Measurements from ENCODE around the gene PRF1. TPM values are rescaled to one million over a fixed set of nuclear protein-coding genes. Genes with fewer than 3 reads are reported as not detected.

Gene PRF1
- total RNA-seq, 2 donors from 2014 or later, result 16.5 to 18.0 TPM

DNA sequence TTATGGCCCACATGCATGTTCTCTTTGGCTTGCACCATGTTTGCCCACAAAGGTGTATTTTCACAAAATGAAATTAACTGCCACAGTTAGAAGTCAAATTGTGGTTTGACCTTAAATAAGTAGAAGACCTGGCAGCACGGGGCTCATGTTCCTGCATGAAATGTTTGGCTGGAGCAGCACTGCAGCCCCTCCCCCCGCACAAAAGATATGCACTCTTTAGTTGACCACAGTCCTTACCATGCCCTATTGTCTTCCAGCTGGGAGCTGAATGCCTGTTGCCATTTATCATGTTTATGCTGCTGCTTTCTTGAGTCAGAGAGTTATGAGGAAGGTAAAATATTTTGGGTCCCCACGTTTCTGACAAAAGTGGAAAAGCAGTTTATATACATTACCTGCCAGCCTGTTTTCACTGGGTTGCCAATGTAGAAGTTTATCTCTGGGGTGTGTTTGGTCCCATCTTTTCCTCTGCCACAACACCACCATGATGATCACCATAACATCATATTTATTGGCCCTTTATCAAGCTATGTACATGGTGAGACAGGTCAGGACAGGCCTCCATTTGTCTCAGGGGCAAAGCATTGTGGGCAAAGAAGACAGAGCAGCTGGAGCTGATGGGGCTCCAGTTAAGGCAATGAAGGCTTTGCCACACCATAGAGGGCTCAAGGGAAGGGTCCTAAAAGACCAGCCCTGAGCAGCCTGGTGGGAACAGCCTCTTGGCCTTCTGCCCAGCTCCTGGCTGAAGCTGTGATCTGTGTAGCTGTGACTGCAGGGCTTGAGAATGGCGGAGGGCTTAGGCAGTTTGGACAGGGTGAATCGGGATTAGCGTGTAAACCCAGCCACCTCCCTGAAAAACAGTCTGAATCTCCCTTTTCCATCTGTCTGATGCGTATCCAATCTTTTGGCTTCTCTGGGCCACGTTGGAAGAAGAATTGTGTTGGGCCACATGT lies 5.4 kb downstream of the PRF1 start:
- ATAC-seq (no peak), DNase-seq (no peak)
- Mint-ChIP-seq H3K27me3 (peaks cover 11% of the 10 kb centered on the region), H3K4me1 (peaks cover 30% of the 10 kb centered on the region), H3K27ac (no peak overlapping the region), H3K36me3 (ENCODE audit: low read depth) (peaks cover 8% of the 10 kb centered on the region), H3K4me3 (no peak overlapping the region)
- no peaks in the 10 kb centered on the region for H3K9me3 ChIP-seq (ENCODE audit: control insufficient read depth, low read length, poor library complexity, severe bottlenecking)

- DNase-seq (no peak), ATAC-seq (no peak)
- Mint-ChIP-seq H3K27me3 (peaks cover 17% of the 10 kb centered on the region), H3K27ac (peak overlapping the region; percentile 87), H3K4me3 (no peak overlapping the region), H3K4me1 (peaks cover 25% of the 10 kb centered on the region), H3K36me3 (ENCODE audit: low read depth) (peaks cover 11% of the 10 kb centered on the region)
- H3K9me3 ChIP-seq (ENCODE audit: control insufficient read depth, low read length, poor library complexity, severe bottlenecking), result no peaks in the 10 kb centered on the region
Observed at GRCh38 chr10:70596110-70596798, 6.3 kb downstream of the PRF1 start.

DNA sequence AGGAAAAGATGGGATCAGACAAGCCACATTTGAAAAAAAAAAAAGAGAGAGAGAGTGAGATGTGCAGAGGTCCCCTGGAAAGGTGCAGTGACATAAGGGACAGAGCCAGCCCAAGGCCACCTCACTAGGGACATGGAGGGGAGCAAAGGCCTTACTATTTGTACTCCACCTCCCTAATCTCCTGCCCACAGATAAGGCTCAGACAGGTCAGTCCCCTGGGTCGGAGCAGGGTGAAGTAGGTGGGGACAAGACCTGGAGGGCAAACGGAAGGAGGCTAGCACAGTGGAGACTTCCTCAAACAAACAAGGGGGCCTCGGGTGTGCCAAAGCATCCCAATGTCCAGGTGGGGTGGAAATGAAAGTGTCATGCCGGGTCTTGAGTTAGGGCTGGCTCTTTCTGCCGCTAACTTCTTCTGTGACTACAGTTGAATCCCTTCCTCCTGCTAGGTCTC lies 7.0 kb downstream of the PRF1 start:
- no peak for DNase-seq
- peaks cover 24% of the 10 kb centered on the region for H3K27me3 Mint-ChIP-seq
- peaks cover 11% of the 10 kb centered on the region for H3K36me3 Mint-ChIP-seq (ENCODE audit: low read depth)
- ATAC-seq, result no peak
- no peak overlapping the region for H3K4me3 Mint-ChIP-seq
- H3K27ac Mint-ChIP-seq, result peak overlapping the region; percentile 87
- H3K9me3 ChIP-seq (ENCODE audit: control insufficient read depth, low read length, poor library complexity, severe bottlenecking), result no peaks in the 10 kb centered on the region
- peaks cover 24% of the 10 kb centered on the region for H3K4me1 Mint-ChIP-seq

GRCh38 chr10:70594161-70594560 lies 8.4 kb downstream of the PRF1 start:
- H3K27ac Mint-ChIP-seq, result no peak overlapping the region
- H3K4me1 Mint-ChIP-seq, result peaks cover 21% of the 10 kb centered on the region
- no peaks in the 10 kb centered on the region for H3K9me3 ChIP-seq (ENCODE audit: control insufficient read depth, low read length, poor library complexity, severe bottlenecking)
- ATAC-seq, result no peak
- H3K4me3 Mint-ChIP-seq, result no peak overlapping the region
- peaks cover 11% of the 10 kb centered on the region for H3K36me3 Mint-ChIP-seq (ENCODE audit: low read depth)
- H3K27me3 Mint-ChIP-seq, result peaks cover 27% of the 10 kb centered on the region
- DNase-seq, result no peak

DNA sequence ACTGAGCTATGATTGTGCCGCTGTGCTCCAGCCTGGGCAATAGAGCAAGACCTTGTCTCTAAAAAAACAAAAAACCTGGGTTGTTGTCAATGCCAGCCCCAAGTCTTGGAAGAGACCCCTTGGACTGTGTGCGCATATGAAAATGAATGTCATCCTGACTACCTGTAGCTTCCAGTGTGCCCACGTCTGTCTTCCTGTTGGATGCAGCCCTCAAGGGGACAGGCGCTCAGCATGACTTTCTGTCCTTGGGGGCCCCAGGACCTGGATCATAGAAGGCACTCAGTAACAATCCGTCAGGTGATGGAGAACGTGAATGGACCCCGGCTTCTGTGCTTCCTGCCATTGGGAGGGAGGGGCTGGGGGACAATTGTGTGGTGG lies 9.0 kb downstream of the PRF1 start:
- H3K9me3 ChIP-seq (ENCODE audit: control insufficient read depth, low read length, poor library complexity, severe bottlenecking), result no peaks in the 10 kb centered on the region
- H3K4me1 Mint-ChIP-seq, result peaks cover 18% of the 10 kb centered on the region
- H3K27ac Mint-ChIP-seq, result no peak overlapping the region
- ATAC-seq (no peak), DNase-seq (no peak)
- H3K27me3 Mint-ChIP-seq, result peaks cover 34% of the 10 kb centered on the region
- peaks cover 8% of the 10 kb centered on the region for H3K36me3 Mint-ChIP-seq (ENCODE audit: low read depth)
- no peak overlapping the region for H3K4me3 Mint-ChIP-seq

DNA sequence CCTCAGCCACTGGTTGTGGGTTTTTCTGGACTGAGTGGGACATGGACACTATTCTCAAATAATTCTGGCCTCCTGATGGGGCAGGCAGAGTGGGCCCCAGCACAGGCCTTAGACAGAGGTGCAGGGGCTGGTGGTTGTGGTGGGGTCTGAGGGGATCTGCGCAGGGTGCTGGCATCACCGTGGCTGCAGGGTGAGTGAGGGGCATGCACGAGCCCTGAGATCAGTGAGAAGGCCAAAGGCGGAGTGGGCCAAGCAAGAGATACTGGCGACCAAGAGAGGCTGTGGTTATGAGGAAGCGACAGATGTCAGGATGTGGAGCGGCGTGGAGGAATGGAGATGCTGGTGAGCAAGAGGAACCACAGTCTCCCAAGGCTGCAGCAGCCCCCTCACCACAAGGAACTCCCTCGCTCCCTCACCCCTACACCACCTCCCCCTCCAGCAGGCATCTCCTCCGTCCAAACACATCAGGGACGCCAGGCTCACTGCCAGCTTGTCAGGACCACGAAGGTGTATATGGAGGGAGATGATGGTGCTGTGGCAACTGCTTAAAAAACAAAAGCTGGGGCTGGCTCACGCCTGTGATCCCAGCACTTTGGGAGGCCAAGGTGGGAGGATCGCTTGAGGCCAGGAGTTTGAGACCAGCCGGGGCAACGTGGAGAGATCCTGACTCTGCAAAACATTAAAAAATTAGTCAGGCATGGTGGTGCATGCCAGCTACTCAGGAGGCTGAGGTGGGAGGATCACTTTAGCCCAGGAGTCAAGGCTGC lies 9.6 kb downstream of the PRF1 start:
- no peaks in the 10 kb centered on the region for H3K9me3 ChIP-seq (ENCODE audit: control insufficient read depth, low read length, poor library complexity, severe bottlenecking)
- Mint-ChIP-seq H3K27ac (no peak overlapping the region), H3K36me3 (ENCODE audit: low read depth) (peaks cover 8% of the 10 kb centered on the region), H3K4me1 (peaks cover 18% of the 10 kb centered on the region), H3K27me3 (peaks cover 40% of the 10 kb centered on the region), H3K4me3 (no peak overlapping the region)
- no peak for ATAC-seq
- DNase-seq, result no peak

DNA sequence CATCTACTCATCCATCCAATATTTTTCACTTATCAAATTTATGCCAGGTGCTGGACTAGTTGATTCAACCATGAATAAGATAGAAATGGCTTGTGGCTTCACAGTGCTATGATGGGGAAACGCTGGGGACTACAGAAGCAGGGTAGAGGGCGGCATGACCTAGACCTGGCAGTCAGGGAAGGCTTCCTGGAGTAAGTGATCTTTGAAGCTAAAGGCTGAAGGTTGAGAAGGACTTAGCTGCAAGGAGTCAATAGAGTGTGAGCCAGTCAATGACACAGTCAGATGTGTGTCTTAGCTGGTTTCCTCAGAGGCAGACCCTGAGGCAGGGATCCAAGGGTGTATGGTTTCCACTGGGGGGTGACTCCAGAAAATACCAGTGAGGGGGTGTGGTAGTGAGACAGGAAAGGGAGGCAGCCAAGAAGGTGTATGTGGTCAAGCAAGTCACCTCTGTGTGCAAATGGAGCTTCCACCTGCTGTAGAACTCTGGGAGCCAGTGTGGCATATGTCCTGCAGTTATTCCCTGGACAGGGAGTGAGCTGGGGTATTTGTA lies 10.3 kb downstream of the PRF1 start:
- H3K27me3 Mint-ChIP-seq, result peaks cover 44% of the 10 kb centered on the region
- DNase-seq (no peak), ATAC-seq (no peak)
- H3K4me3 Mint-ChIP-seq, result no peak overlapping the region
- H3K36me3 Mint-ChIP-seq (ENCODE audit: low read depth), result peaks cover 8% of the 10 kb centered on the region
- no peaks in the 10 kb centered on the region for H3K9me3 ChIP-seq (ENCODE audit: control insufficient read depth, low read length, poor library complexity, severe bottlenecking)
- H3K4me1 Mint-ChIP-seq, result peaks cover 18% of the 10 kb centered on the region
- H3K27ac Mint-ChIP-seq, result peak overlapping the region; percentile 67

- Mint-ChIP-seq H3K27ac (no peak overlapping the region), H3K4me3 (no peak overlapping the region), H3K27me3 (peaks cover 49% of the 10 kb centered on the region), H3K36me3 (ENCODE audit: low read depth) (peaks cover 8% of the 10 kb centered on the region), H3K4me1 (peaks cover 16% of the 10 kb centered on the region)
- no peaks in the 10 kb centered on the region for H3K9me3 ChIP-seq (ENCODE audit: control insufficient read depth, low read length, poor library complexity, severe bottlenecking)
- DNase-seq (no peak), ATAC-seq (no peak)
Observed at GRCh38 chr10:70590655-70591416, 11.7 kb downstream of the PRF1 start.

GRCh38 chr10:70589762-70590654 lies 12.5 kb downstream of the PRF1 start:
- no peak for DNase-seq
- peaks cover 7% of the 10 kb centered on the region for H3K36me3 Mint-ChIP-seq (ENCODE audit: low read depth)
- no peak overlapping the region for H3K27ac Mint-ChIP-seq
- H3K9me3 ChIP-seq (ENCODE audit: control insufficient read depth, low read length, poor library complexity, severe bottlenecking), result no peaks in the 10 kb centered on the region
- no peak overlapping the region for H3K4me3 Mint-ChIP-seq
- H3K27me3 Mint-ChIP-seq, result peaks cover 44% of the 10 kb centered on the region
- peaks cover 10% of the 10 kb centered on the region for H3K4me1 Mint-ChIP-seq
- ATAC-seq, result no peak

DNA sequence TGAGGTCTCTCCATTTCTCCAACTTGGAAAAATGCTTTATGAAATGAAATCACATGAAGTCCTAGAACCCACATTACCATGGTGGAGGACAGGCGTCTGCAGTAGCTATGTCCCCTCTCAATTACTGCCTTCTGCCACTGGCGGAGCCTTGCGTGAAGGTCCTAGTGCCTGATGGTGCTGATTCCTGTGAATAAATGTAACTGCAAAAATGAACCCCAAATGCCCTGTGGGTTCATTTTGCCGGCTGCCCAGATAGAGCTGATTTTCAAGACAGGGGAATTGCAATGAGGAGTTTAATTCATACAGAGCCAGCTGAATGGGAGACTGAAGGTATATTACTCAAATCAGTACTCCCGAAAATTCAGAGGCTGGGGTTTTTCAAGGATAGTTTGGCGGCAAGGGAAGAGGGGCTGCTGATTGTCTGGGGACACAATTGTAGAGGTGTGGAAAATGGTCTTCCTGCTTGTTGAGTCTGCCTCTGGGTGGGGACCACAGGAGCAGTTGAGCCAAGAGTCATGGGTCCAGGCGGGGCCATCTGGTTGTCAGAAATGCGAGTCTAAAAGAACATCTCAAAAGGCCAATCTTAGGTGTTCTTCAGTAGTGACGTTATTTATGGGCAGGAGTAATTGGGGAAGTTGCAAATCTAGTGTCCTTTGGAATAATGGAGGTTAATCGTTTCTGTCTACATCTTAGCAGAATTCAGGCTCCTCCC lies 13.5 kb downstream of the PRF1 start:
- Mint-ChIP-seq H3K36me3 (ENCODE audit: low read depth) (peaks cover 6% of the 10 kb centered on the region), H3K27ac (no peak overlapping the region), H3K27me3 (peaks cover 41% of the 10 kb centered on the region), H3K4me3 (no peak overlapping the region), H3K4me1 (peaks cover 6% of the 10 kb centered on the region)
- ATAC-seq, result no peak
- no peak for DNase-seq
- no peaks in the 10 kb centered on the region for H3K9me3 ChIP-seq (ENCODE audit: control insufficient read depth, low read length, poor library complexity, severe bottlenecking)

DNA sequence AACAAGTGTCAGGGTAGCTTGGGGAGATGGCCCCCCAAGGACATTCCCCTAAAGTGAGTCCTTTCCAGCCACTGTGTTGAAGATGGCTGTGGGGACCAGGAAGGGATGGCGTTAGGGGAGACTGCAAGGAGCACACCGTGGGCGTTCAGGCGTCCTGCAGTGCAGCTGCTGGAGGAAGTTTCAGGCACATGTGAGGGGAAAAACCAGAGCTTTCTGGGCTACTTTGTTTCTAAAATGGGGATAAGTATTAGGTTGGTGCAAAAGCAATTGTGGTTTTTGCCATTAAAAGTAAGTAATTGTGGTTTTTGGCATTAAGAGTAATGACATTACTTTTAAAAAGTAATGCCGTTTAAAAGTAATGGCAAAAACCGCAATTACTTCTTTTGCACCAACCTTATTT lies 14.3 kb downstream of the PRF1 start:
- ATAC-seq (no peak), DNase-seq (no peak)
- Mint-ChIP-seq H3K4me3 (no peak overlapping the region), H3K27me3 (peaks cover 41% of the 10 kb centered on the region), H3K4me1 (peaks cover 4% of the 10 kb centered on the region), H3K36me3 (ENCODE audit: low read depth) (peaks cover 6% of the 10 kb centered on the region), H3K27ac (no peak overlapping the region)
- H3K9me3 ChIP-seq (ENCODE audit: control insufficient read depth, low read length, poor library complexity, severe bottlenecking), result no peaks in the 10 kb centered on the region

Measured in T-helper 17 cell (primary cell).